ENCODE data around the gene LSP1. TPM values are rescaled to one million over a fixed set of nuclear protein-coding genes. Genes with fewer than 3 reads are reported as not detected.
A peak's percentile ranks its signal among the peaks of the same experiment; 100 is the strongest.

The LSP1 gene
- total and polyA plus RNA-seq, 2 donors (not counting 1 experiment from before 2014, with no cell fraction given): 0.19 to 1.8 TPM

DNA sequence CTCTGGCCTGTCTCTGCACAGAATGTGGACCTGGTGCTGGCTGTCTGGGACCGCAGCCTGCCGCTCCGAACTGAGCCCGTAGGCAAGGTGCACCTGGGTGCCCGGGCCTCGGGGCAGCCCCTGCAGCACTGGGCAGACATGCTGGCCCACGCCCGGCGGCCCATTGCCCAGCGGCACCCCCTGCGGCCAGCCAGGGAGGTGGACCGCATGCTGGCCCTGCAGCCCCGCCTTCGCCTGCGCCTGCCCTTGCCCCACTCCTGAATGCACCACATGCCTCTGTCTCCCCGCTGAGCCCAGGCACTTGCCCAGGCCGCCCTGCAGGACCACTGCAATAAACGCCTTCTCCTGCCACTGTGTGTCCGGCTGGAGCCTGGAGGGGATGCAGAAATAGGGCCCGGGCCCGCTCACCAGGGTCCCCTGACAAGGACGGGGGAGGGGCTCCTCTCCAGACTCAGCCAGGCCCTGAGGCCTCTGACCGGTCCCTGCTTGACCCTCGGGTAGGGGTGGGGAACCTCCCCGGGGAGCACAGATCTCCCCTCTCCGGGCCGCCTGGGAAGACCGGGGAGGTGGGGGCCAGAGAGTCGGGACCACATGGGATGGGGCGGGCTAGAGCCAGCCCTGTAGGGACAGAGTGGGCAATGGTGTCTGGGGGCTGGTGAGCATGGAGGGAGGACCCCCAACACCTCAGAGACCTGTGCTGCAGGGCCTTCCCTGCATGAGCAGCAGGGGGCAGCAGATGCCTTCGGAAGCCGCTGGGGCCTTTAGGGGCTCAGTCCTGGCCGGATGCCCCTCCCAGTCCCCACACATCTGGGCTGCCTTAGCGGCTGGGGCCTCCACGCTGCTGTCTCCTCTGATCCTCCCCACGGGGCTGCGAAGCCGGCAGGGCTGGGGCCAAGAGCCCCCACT lies 15.5 kb upstream of the LSP1 start:
- Histone ChIP-seq H3K9me3 (ENCODE audit: control insufficient read depth, insufficient read depth, low read depth, low read length) (no peaks in the 10 kb centered on the region), H3K36me3 (ENCODE audit: control insufficient read depth, insufficient read depth, low read length) (no peaks in the 10 kb centered on the region), H3K27me3 (ENCODE audit: control insufficient read depth, insufficient read depth, low read length) (no peaks in the 10 kb centered on the region), H4K20me1 (ENCODE audit: control insufficient read depth, extremely low read depth, insufficient read depth, low read length) (no peaks in the 10 kb centered on the region), H3K4me2 (ENCODE audit: extremely low read depth, insufficient read depth, low read length) (no peak overlapping the region), H3K79me2 (ENCODE audit: control insufficient read depth, insufficient read depth, low read length) (no peaks in the 10 kb centered on the region), H3K4me3 (replicated peaks in 1 of 4; ENCODE audit: control extremely low read depth in 1 of 4, insufficient read depth in 1 of 4, low read depth in 3 of 4, low read length in 4 of 4) (no peak overlapping the region), H3K27ac (ENCODE audit: insufficient read depth, low read length) (no peak overlapping the region), H3K9ac (ENCODE audit: insufficient read depth, low read length) (no peak overlapping the region), H2AFZ (ENCODE audit: low read length) (no peak overlapping the region), H3K4me1 (ENCODE audit: control insufficient read depth, extremely low read depth, insufficient read depth, low read length) (no peaks in the 10 kb centered on the region)
- TF ChIP-seq, protein P1, sequence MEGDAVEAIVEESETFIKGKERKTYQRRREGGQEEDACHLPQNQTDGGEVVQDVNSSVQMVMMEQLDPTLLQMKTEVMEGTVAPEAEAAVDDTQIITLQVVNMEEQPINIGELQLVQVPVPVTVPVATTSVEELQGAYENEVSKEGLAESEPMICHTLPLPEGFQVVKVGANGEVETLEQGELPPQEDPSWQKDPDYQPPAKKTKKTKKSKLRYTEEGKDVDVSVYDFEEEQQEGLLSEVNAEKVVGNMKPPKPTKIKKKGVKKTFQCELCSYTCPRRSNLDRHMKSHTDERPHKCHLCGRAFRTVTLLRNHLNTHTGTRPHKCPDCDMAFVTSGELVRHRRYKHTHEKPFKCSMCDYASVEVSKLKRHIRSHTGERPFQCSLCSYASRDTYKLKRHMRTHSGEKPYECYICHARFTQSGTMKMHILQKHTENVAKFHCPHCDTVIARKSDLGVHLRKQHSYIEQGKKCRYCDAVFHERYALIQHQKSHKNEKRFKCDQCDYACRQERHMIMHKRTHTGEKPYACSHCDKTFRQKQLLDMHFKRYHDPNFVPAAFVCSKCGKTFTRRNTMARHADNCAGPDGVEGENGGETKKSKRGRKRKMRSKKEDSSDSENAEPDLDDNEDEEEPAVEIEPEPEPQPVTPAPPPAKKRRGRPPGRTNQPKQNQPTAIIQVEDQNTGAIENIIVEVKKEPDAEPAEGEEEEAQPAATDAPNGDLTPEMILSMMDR (conservative IDR thresholded peaks at IDR 0.05 in 1 of 2, IDR thresholded peaks at IDR 0.05 in 1 of 2; ENCODE audit: low read depth in 1 of 2, low read length in 2 of 2): peak; percentile 80 to 92
- no peak for TF ChIP-seq EZH2 (IDR thresholded peaks at IDR 0.05; ENCODE audit: low read length, missing control alignments)
- DNase-seq (ENCODE audit: low read depth in 2 of 2): peak; percentile 28 to 72

DNA sequence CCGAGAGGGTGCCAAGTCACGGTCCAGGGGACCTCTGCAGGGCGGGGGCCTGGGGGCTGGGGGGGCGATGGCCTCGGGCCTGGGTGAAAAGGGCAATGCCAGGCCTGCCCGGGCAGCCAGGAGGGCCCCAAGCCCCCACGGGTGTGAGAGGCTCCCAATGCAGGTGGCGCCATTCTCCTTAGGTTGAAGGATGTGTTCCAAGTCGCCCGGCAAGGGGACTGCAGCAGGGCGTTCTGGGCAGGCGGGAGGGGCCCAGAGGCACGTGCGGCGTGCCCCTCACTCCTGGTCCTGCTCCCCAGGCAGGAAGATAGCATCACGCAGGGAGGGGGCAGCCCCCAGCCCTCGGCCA lies 14.8 kb upstream of the LSP1 start:
- Histone ChIP-seq H3K9me3 (ENCODE audit: control insufficient read depth, insufficient read depth, low read depth, low read length) (no peaks in the 10 kb centered on the region), H3K4me3 (replicated peaks in 1 of 4; ENCODE audit: control extremely low read depth in 1 of 4, insufficient read depth in 1 of 4, low read depth in 3 of 4, low read length in 4 of 4) (no peak overlapping the region), H2AFZ (ENCODE audit: low read length) (no peak overlapping the region), H3K27ac (ENCODE audit: insufficient read depth, low read length) (no peak overlapping the region), H3K36me3 (ENCODE audit: control insufficient read depth, insufficient read depth, low read length) (no peaks in the 10 kb centered on the region), H3K27me3 (ENCODE audit: control insufficient read depth, insufficient read depth, low read length) (no peaks in the 10 kb centered on the region), H3K9ac (ENCODE audit: insufficient read depth, low read length) (no peak overlapping the region), H3K4me1 (ENCODE audit: control insufficient read depth, extremely low read depth, insufficient read depth, low read length) (no peaks in the 10 kb centered on the region), H3K4me2 (ENCODE audit: extremely low read depth, insufficient read depth, low read length) (no peak overlapping the region), H3K79me2 (ENCODE audit: control insufficient read depth, insufficient read depth, low read length) (no peaks in the 10 kb centered on the region), H4K20me1 (ENCODE audit: control insufficient read depth, extremely low read depth, insufficient read depth, low read length) (no peaks in the 10 kb centered on the region)
- no peak for DNase-seq (ENCODE audit: low read depth in 2 of 2)
- TF ChIP-seq, protein P1 (conservative IDR thresholded peaks at IDR 0.05 in 1 of 2, IDR thresholded peaks at IDR 0.05 in 1 of 2; ENCODE audit: low read depth in 1 of 2, low read length in 2 of 2): no peak
- no peak for TF ChIP-seq EZH2 (IDR thresholded peaks at IDR 0.05; ENCODE audit: low read length, missing control alignments)

DNA sequence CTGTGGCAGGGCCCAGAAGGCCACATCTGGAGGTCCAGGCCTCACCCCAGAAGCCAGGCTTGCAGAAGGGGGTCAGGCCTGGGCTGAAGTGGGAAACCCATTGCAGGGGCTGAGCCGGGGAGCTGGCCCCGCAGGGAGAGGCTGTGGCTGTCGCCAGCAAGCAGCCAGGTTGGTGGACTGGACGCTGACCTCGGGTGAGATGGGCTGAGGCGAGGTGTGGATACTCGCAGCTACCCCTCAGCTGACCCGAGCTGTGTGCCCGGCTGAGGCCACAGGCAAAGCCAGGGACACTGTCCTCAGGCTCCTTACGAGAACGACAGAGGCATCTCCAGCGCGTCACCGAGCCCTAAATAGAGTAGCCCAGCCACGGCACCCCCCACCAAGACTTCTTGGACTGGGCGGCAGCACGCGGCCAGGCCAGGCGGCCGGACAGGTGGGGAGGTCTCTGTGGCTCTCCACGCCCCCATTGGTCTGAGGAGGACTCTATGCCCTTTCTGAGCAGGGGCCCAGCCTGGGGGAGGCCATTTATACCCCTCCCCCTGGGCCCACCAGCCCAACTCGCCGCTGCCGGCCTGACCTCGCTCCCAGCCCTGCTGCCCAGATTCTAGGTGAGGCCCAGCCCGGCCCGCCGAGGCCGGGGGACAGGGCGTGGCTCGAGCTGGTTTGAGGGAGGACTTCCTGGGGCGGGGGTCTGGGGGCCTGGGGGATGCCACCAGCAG lies 14.3 kb upstream of the LSP1 start, which contains the start of gene TNNI2:
Gene TNNI2, plus strand, starts transcription at position 556 of the 719 bp plus-strand sequence. CDS start 716 bp downstream, outside the sequence.
- Histone ChIP-seq H3K4me1 (ENCODE audit: control insufficient read depth, extremely low read depth, insufficient read depth, low read length) (no peaks in the 10 kb centered on the region), H3K4me2 (ENCODE audit: extremely low read depth, insufficient read depth, low read length) (no peak within 1 kb of the TSS), H3K4me3 (replicated peaks in 1 of 4; ENCODE audit: control extremely low read depth in 1 of 4, insufficient read depth in 1 of 4, low read depth in 3 of 4, low read length in 4 of 4) (no peak within 1 kb of the TSS), H3K36me3 (ENCODE audit: control insufficient read depth, insufficient read depth, low read length) (no peaks in the 10 kb centered on the region), H4K20me1 (ENCODE audit: control insufficient read depth, extremely low read depth, insufficient read depth, low read length) (no peaks in the 10 kb centered on the region), H3K27me3 (ENCODE audit: control insufficient read depth, insufficient read depth, low read length) (no peaks in the 10 kb centered on the region), H3K9ac (ENCODE audit: insufficient read depth, low read length) (no peak within 1 kb of the TSS), H3K27ac (ENCODE audit: insufficient read depth, low read length) (no peak within 1 kb of the TSS), H2AFZ (ENCODE audit: low read length) (no peak within 1 kb of the TSS), H3K9me3 (ENCODE audit: control insufficient read depth, insufficient read depth, low read depth, low read length) (no peaks in the 10 kb centered on the region), H3K79me2 (ENCODE audit: control insufficient read depth, insufficient read depth, low read length) (no peaks in the 10 kb centered on the region)
- DNase-seq (ENCODE audit: low read depth in 2 of 2): no peak
- TF ChIP-seq, protein P1 (conservative IDR thresholded peaks at IDR 0.05 in 1 of 2, IDR thresholded peaks at IDR 0.05 in 1 of 2; ENCODE audit: low read depth in 1 of 2, low read length in 2 of 2): no peak
- TF ChIP-seq EZH2 (IDR thresholded peaks at IDR 0.05; ENCODE audit: low read length, missing control alignments): no peak

Measured in fibroblast of lung (primary cell).